Panc1 (cell line): ENCODE data around the gene LRP3. TPM values are rescaled to one million over a fixed set of nuclear protein-coding genes. Genes with fewer than 3 reads are reported as not detected.

Experiments used
- ATAC-seq: fragments of 200-7000 bp; cut with Tn5 transposase; 2 replicates; pipeline ENCODE4 v1.9.1; 2020; ENCODE audit warnings: mild to moderate bottlenecking, moderate library complexity
- BruUV-seq: library from RNA; stranded (reverse); fragments of 400-500 nt; replicated peaks from 2 replicates; lab custom pipeline; 2021; lab: Mats Ljungman, UMichigan
- CTCF ChIA-PET: fragments of 300-600 bp; sonication (Branson Sonifier 250); formaldehyde crosslinking; loops from one replicate; lab custom pipeline; 2022; ENCODE audit warnings: antibody characterized with exemption; lab: Charles Lee
- POLR2A ChIA-PET: fragments of 300-600 bp; sonication (Branson Sonifier 250); formaldehyde crosslinking; loops from one replicate; lab custom pipeline; 2022; ENCODE audit warnings: antibody characterized with exemption; lab: Charles Lee
- DNase-seq: peaks from one replicate; pipeline ENCODE4 v3.0.0-alpha.2; 2010; ENCODE audit warnings: low read depth, low spot score
- H3K27ac ChIP-seq: 2 replicates; pipeline ENCODE4 v1.5.1; 2011; ENCODE audit warnings: mild to moderate bottlenecking, low read length, inconsistent platforms
- H3K27me3 ChIP-seq: fragments of 200-500 bp; sonication (Bioruptor generic); 2 replicates; pipeline ENCODE4 v1.6.0; 2014; ENCODE audit warnings: low read length, inconsistent platforms; ENCODE audit not compliant: control insufficient read depth, insufficient read depth
- H3K36me3 ChIP-seq: fragments of 200-500 bp; sonication (Bioruptor generic); 2 replicates; pipeline ENCODE4 v1.5.1; 2014; ENCODE audit warnings: inconsistent platforms, mild to moderate bottlenecking, low read length, moderate library complexity; ENCODE audit not compliant: control insufficient read depth, insufficient read depth
- H3K4me1 ChIP-seq: 2 replicates; pipeline ENCODE4 v1.5.1; 2011; ENCODE audit warnings: inconsistent platforms, mild to moderate bottlenecking, low read length, moderate library complexity; ENCODE audit not compliant: control insufficient read depth, insufficient read depth
- H3K4me3 ChIP-seq, 2 experiments: 2 replicates each; pipeline ENCODE4 v1.5.1; 2011 to 2012; ENCODE audit warnings: low read depth in 2 of 2, low read length in 2 of 2, mild to moderate bottlenecking in 2 of 2, inconsistent platforms in 1 of 2, moderate library complexity in 1 of 2
- H3K9me3 ChIP-seq: fragments of 200-500 bp; sonication (Bioruptor generic); 2 replicates; pipeline ENCODE4 v1.5.1; 2014; ENCODE audit warnings: low read depth, mild to moderate bottlenecking, inconsistent platforms, low read length, moderate library complexity; ENCODE audit not compliant: control insufficient read depth, insufficient read depth
- CTCF ChIP-seq: fragments of 450-650 bp; IDR thresholded peaks from 2 replicates; pipeline ENCODE4 v1.5.1; 2017; ENCODE audit warnings: mild to moderate bottlenecking
- POLR2AphosphoS5 ChIP-seq: IDR thresholded peaks from 2 replicates; pipeline ENCODE4 v1.6.1; 2012; ENCODE audit warnings: mild to moderate bottlenecking, low read depth, low read length, moderate library complexity
- REST ChIP-seq, 2 experiments: IDR thresholded peaks; 2 replicates each; pipeline ENCODE4 v1.6.1; 2011 to 2012; ENCODE audit warnings: low read depth in 2 of 2, control low read depth in 1 of 2, low read length in 1 of 2, mild to moderate bottlenecking in 1 of 2, moderate library complexity in 1 of 2; ENCODE audit not compliant: insufficient read depth in 1 of 2
- SIN3A ChIP-seq: IDR thresholded peaks from 2 replicates; pipeline ENCODE4 v1.6.1; 2012; ENCODE audit warnings: low read depth, mild to moderate bottlenecking, low read length, moderate library complexity, borderline replicate concordance; ENCODE audit not compliant: insufficient read depth
- TCF7L2 ChIP-seq: IDR thresholded peaks from 2 replicates; pipeline ENCODE4 v1.6.1; 2011; ENCODE audit warnings: mild to moderate bottlenecking, low read depth, low read length, inconsistent platforms
- in situ Hi-C: cut with HindIII; loops from 2 replicates; pipeline ENCODE4 v1.10.0; 2016; ENCODE audit warnings: low sequenced_read_pairs, low pct_unique_long_range_greater_than_20kb
- intact Hi-C: fragments of 100-400 bp; cut with micrococcal nuclease; formaldehyde crosslinking; loops from one replicate; pipeline ENCODE4 v1.10.0; 2022; ENCODE audit not compliant: unreplicated experiment
- total RNA-seq: library from RNA; stranded (reverse); gene quantifications from one replicate; pipeline ENCODE4 v1.2.1, GENCODE V29; 2021; ENCODE audit not compliant: unreplicated experiment

LRP3 gene
- total RNA-seq, 1 experiment from 2014 or later: 28.6 TPM

GRCh38 chr19:33235269-33235995 lies 41.3 kb downstream of the LRP3 start:
- Histone ChIP-seq H3K9me3 (no peaks in the 10 kb centered on the region), H3K27me3 (no peaks in the 10 kb centered on the region), H3K27ac (no peak overlapping the region), H3K36me3 (no peaks in the 10 kb centered on the region), H3K4me3 (0 out of 4 replicates have a peak overlapping the region, but pooled peaks of 1 of the 2 experiments have one; percentile 8), H3K4me1 (peaks cover 4% of the 10 kb centered on the region; the same call in 1 of the 2 replicates)
- DNase-seq (peak; percentile 47), ATAC-seq (peak; percentile 88)
- in situ Hi-C loops: no loop called here
- BruUV-seq: no TSS peak
- CTCF ChIA-PET: interaction anchor here (0.6 to 1.0 kb wide), 6 partner anchors 24 to 568 kb away, joined by 3 to 5 read pairs (median 4); no protein-coding TSS in a partner anchor
- POLR2A ChIA-PET: no interaction called here
- intact Hi-C loops: loop anchor here (5.0 kb wide), 1 partner anchor 157 kb away; no protein-coding TSS in a partner anchor
- TF ChIP-seq SIN3A: no peak
- peak; percentile 99 for TF ChIP-seq CTCF
- no peak for TF ChIP-seq REST (IDR thresholded peaks at IDR 0.05; ENCODE audit: insufficient read depth in 1 of 2, low read depth in 2 of 2, low read length in 1 of 2)
- no peak for TF ChIP-seq TCF7L2
- TF ChIP-seq POLR2AphosphoS5: no peak

GRCh38 chr19:33235996-33236350 lies 41.8 kb downstream of the LRP3 start:
- peaks cover 4% of the 10 kb centered on the region; the same call in 1 of the 2 replicates for H3K4me1 ChIP-seq
- no peak overlapping the region for H3K27ac ChIP-seq
- CTCF ChIA-PET: interaction anchor here (0.6 to 1.3 kb wide), 4 partner anchors 142 to 937 kb away, joined by 4 to 5 read pairs (median 4); no protein-coding TSS in a partner anchor
- no peaks in the 10 kb centered on the region for H3K27me3 ChIP-seq
- no peak for ATAC-seq
- intact Hi-C loops (loop anchor here (5.0 kb wide), 1 partner anchor 156 kb away; no protein-coding TSS in a partner anchor), in situ Hi-C loops (no loop called here)
- DNase-seq: no peak
- POLR2A ChIA-PET: no interaction called here
- TF ChIP-seq REST (IDR thresholded peaks at IDR 0.05; ENCODE audit: insufficient read depth in 1 of 2, low read depth in 2 of 2, low read length in 1 of 2): no peak
- no peak for TF ChIP-seq CTCF
- H3K9me3 ChIP-seq: no peaks in the 10 kb centered on the region
- H3K36me3 ChIP-seq: no peaks in the 10 kb centered on the region
- no TSS peak for BruUV-seq
- H3K4me3 ChIP-seq: no peak overlapping the region
